Endodermal cell (in vitro differentiated cells): ENCODE data around the gene PNO1. TPM values are rescaled to one million over a fixed set of nuclear protein-coding genes. Genes with fewer than 3 reads are reported as not detected.

Experiments used
- DNase-seq: peaks from one replicate; pipeline ENCODE4 v3.0.0-alpha.2; 2017
- H3K27ac ChIP-seq: 2 replicates; pipeline ENCODE4 v1.5.1; 2013; ENCODE audit warnings: mild to moderate bottlenecking, low read depth, low read length, moderate library complexity
- H3K27me3 ChIP-seq: 2 replicates; pipeline ENCODE4 v1.6.1; 2013; ENCODE audit warnings: mild to moderate bottlenecking, low read length, moderate library complexity; ENCODE audit not compliant: insufficient read depth, control insufficient read depth, poor library complexity, severe bottlenecking
- H3K36me3 ChIP-seq: 2 replicates; pipeline ENCODE4 v1.7.0; 2013; ENCODE audit warnings: mild to moderate bottlenecking, low read length, moderate library complexity; ENCODE audit not compliant: control insufficient read depth, insufficient read depth
- H3K4me1 ChIP-seq: one replicate; pipeline ENCODE4 v1.7.0; 2013; ENCODE audit warnings: low read length; ENCODE audit not compliant: control insufficient read depth, insufficient read depth
- H3K4me3 ChIP-seq: 2 replicates; pipeline ENCODE4 v1.5.1; 2013; ENCODE audit warnings: mild to moderate bottlenecking, low read length, moderate library complexity
- H3K9ac ChIP-seq: 2 replicates; pipeline ENCODE4 v1.6.1; 2013; ENCODE audit warnings: mild to moderate bottlenecking, low read length, moderate library complexity; ENCODE audit not compliant: poor library complexity, severe bottlenecking; ENCODE audit errors: extremely low read depth
- H3K9me3 ChIP-seq: 2 replicates; pipeline ENCODE4 v1.6.1; 2013; ENCODE audit warnings: mild to moderate bottlenecking, low read length, moderate library complexity; ENCODE audit not compliant: control insufficient read depth
- H3K27ac Mint-ChIP-seq: 2 replicates; pipeline ENCODE4 v1.8.0; 2020; ENCODE audit warnings: mixed read lengths
- H3K27me3 Mint-ChIP-seq: 2 replicates; pipeline ENCODE4 v1.8.0; 2021; ENCODE audit warnings: mild to moderate bottlenecking, mixed read lengths; ENCODE audit not compliant: insufficient read depth
- H3K36me3 Mint-ChIP-seq: 2 replicates; pipeline ENCODE4 v1.8.0; 2020; ENCODE audit warnings: low read depth, mixed read lengths
- H3K4me1 Mint-ChIP-seq: 2 replicates; pipeline ENCODE4 v1.8.0; 2020; ENCODE audit warnings: mixed read lengths
- H3K4me3 Mint-ChIP-seq: 2 replicates; pipeline ENCODE4 v1.8.0; 2020; ENCODE audit warnings: mild to moderate bottlenecking, moderate library complexity, mixed read lengths
- H3K9me3 Mint-ChIP-seq: 2 replicates; pipeline ENCODE4 v1.8.0; 2020; ENCODE audit warnings: mild to moderate bottlenecking, mixed read lengths
- CTCF ChIP-seq: fragments of 200-600 bp; sonication (generic); conservative IDR thresholded peaks from 2 replicates; pipeline ENCODE4 v1.5.0; 2021; ENCODE audit warnings: antibody characterized with exemption, mild to moderate bottlenecking
- WGBS, 2 experiments: methylation state at CpG; one replicate each; pipeline versions ENCODE4 v1.1.5 to v1.1.7; 2013; ENCODE audit warnings: missing lambda C conversion rate in 2 of 2, mixed read lengths in 1 of 2; ENCODE audit not compliant: insufficient coverage in 1 of 2, insufficient read length in 1 of 2; 5-methylcytosine and 5-hydroxymethylcytosine counted together
- total RNA-seq, 2 donors: library from RNA; stranded (reverse); fragmentation: NEBNext Ultra II Directional in 1 of 2; extraction: Animal tissue kit (Norgen Biotek cat#: 25700) in 1 of 2; gene quantifications; 2 replicates in 1 of 2; 3 replicates in 1 of 2; pipeline ENCODE4 v1.2.1, GENCODE V29; 2021

Gene PNO1
- total RNA-seq, 2 donors from 2014 or later, result 16.6 to 21.3 TPM

- Mint-ChIP-seq H3K27ac (no peak overlapping the region), H3K4me1 (peaks cover 27% of the 10 kb centered on the region), H3K4me3 (no peak overlapping the region), H3K36me3 (no peaks in the 10 kb centered on the region), H3K27me3 (peaks cover 23% of the 10 kb centered on the region), H3K9me3 (no peaks in the 10 kb centered on the region)
- DNase-seq, result no peak
- H3K36me3 ChIP-seq, result no peaks in the 10 kb centered on the region
- no peak overlapping the region for H3K27ac ChIP-seq
- H3K4me3 ChIP-seq, result no peak overlapping the region
- H3K27me3 ChIP-seq, result no peaks in the 10 kb centered on the region
- peaks cover 6% of the 10 kb centered on the region for H3K4me1 ChIP-seq
- no peak overlapping the region for H3K9ac ChIP-seq
- no peaks in the 10 kb centered on the region for H3K9me3 ChIP-seq
- whole genome bisulfite sequencing, 2 experiments, result 49 to 50% methylated on average over 2 of the region's 2 CpGs
- no peak for TF ChIP-seq CTCF
Measured at GRCh38 chr2:68124321-68124720, 33.4 kb upstream of the PNO1 start.

- Mint-ChIP-seq H3K27me3 (peaks cover 18% of the 10 kb centered on the region), H3K4me3 (no peak overlapping the region), H3K4me1 (peaks cover 17% of the 10 kb centered on the region), H3K36me3 (peaks cover 8% of the 10 kb centered on the region), H3K9me3 (no peaks in the 10 kb centered on the region), H3K27ac (no peak overlapping the region)
- TF ChIP-seq CTCF, result no peak
- no peak for DNase-seq
- Histone ChIP-seq H3K4me1 (peaks cover 6% of the 10 kb centered on the region), H3K9me3 (no peaks in the 10 kb centered on the region), H3K9ac (no peak overlapping the region), H3K4me3 (no peak overlapping the region), H3K27me3 (no peaks in the 10 kb centered on the region), H3K36me3 (no peaks in the 10 kb centered on the region), H3K27ac (no peak overlapping the region)
- 80 to 97% methylated on average over 1 to 5 of the region's 5 CpGs for WGBS, 2 experiments
Measured at GRCh38 chr2:68125821-68126220, 31.9 kb upstream of the PNO1 start.

- 95 to 100% methylated on average over 1 to 2 of the region's 2 CpGs for WGBS, 2 experiments
- Mint-ChIP-seq H3K36me3 (peaks cover 14% of the 10 kb centered on the region), H3K9me3 (no peaks in the 10 kb centered on the region), H3K27ac (no peak overlapping the region), H3K27me3 (peaks cover 18% of the 10 kb centered on the region), H3K4me1 (peaks cover 11% of the 10 kb centered on the region), H3K4me3 (no peak overlapping the region)
- no peak for DNase-seq
- H3K4me1 ChIP-seq, result peaks cover 6% of the 10 kb centered on the region
- no peak for TF ChIP-seq CTCF
- no peak overlapping the region for H3K4me3 ChIP-seq
- no peaks in the 10 kb centered on the region for H3K27me3 ChIP-seq
- no peaks in the 10 kb centered on the region for H3K36me3 ChIP-seq
- H3K9me3 ChIP-seq, result no peaks in the 10 kb centered on the region
- H3K9ac ChIP-seq, result no peak overlapping the region
- H3K27ac ChIP-seq, result no peak overlapping the region
Measured at GRCh38 chr2:68126561-68126960, 31.1 kb upstream of the PNO1 start.
